Astrocyte of the cerebellum (primary cell): Measurements from ENCODE around the gene LPO.

Experiments
- DNase-seq: peaks from one replicate; pipeline ENCODE4 v3.0.0-alpha.2; 2011; ENCODE audit warnings: low read depth
- H3K4me3 ChIP-seq: 2 replicates; pipeline ENCODE4 v1.5.1; 2011; ENCODE audit warnings: mild to moderate bottlenecking, low read depth, low read length, moderate library complexity
- CTCF ChIP-seq: IDR thresholded peaks from 2 replicates; pipeline ENCODE4 v1.5.1; 2012; ENCODE audit warnings: low read length, low read depth, moderate library complexity, mild to moderate bottlenecking; ENCODE audit errors: missing control alignments
- in situ Hi-C: cut with HindIII; loops from 2 replicates; pipeline ENCODE4 v1.10.0; 2017; ENCODE audit warnings: low sequenced_read_pairs

LPO gene

GRCh38 chr17:58280480-58281217 lies 42.3 kb downstream of the LPO start, which contains the start of gene MPO:
Gene MPO (minus strand): TSS chr17:58280935. CDS start chr17:58280758, 177 bp downstream.
- in situ Hi-C loops, result loop anchor here (25.0 kb wide), 1 partner anchor 157 kb away; no protein-coding TSS in a partner anchor

GRCh38 chr17:58281511-58282011 lies 43.2 kb downstream of the LPO start:
- no peak for TF ChIP-seq CTCF
- no peak for DNase-seq

More at GRCh38 chr17:58280480-58281217, 42.3 kb downstream of the LPO start, which contains the start of gene MPO:
- no peak within 1 kb of the TSS for H3K4me3 ChIP-seq
- no peak for DNase-seq
- no peak for TF ChIP-seq CTCF

GRCh38 chr17:58282442-58282841 lies 44.1 kb downstream of the LPO start:
- DNase-seq, result no peak
- in situ Hi-C loops, result loop anchor here (25.0 kb wide), 1 partner anchor 155 kb away; no protein-coding TSS in a partner anchor
- TF ChIP-seq CTCF, result no peak
- no peak overlapping the region for H3K4me3 ChIP-seq

More at GRCh38 chr17:58281511-58282011, 43.2 kb downstream of the LPO start:
- in situ Hi-C loops, result loop anchor here (25.0 kb wide), 1 partner anchor 156 kb away; no protein-coding TSS in a partner anchor
- no peak overlapping the region for H3K4me3 ChIP-seq

GRCh38 chr17:58283674-58284612 lies 45.6 kb downstream of the LPO start:
- DNase-seq, result no peak
- no peak for TF ChIP-seq CTCF
- H3K4me3 ChIP-seq, result no peak overlapping the region
- in situ Hi-C loops, result loop anchor here (25.0 kb wide), 1 partner anchor 153 kb away; no protein-coding TSS in a partner anchor

- no peak overlapping the region for H3K4me3 ChIP-seq
- no peak for DNase-seq
- no peak for TF ChIP-seq CTCF
- in situ Hi-C loops, result loop anchor here (25.0 kb wide), 1 partner anchor 152 kb away; no protein-coding TSS in a partner anchor
Measured at GRCh38 chr17:58284613-58285421, 46.4 kb downstream of the LPO start.
